MCF 10A (cell line): ENCODE data around the gene ABLIM1. TPM values are rescaled to one million over a fixed set of nuclear protein-coding genes. Genes with fewer than 3 reads are reported as not detected.

ENCODE experiments used
- BruUV-seq: library from RNA; stranded (reverse); fragments of 400-500 nt; replicated peaks from 2 replicates; lab custom pipeline; 2021; lab: Mats Ljungman, UMichigan
- CTCF ChIA-PET: fragments of 300-600 bp; sonication (Branson Sonifier 250); formaldehyde crosslinking; extraction: SDS; loops from one replicate; lab custom pipeline; 2021; ENCODE audit warnings: antibody characterized with exemption, inconsistent platforms; lab: Yijun Ruan, JAX
- POLR2A ChIA-PET: fragments of 300-600, 350-650 bp; sonication (Branson Sonifier 250); formaldehyde crosslinking; extraction: SDS; loops from one replicate; lab custom pipeline; 2020; ENCODE audit warnings: antibody characterized with exemption, inconsistent platforms; lab: Yijun Ruan, JAX
- DNase-seq: peaks from one replicate; pipeline ENCODE4 v3.0.0-alpha.2; 2018; ENCODE audit not compliant: unreplicated experiment
- H3K27ac Mint-ChIP-seq: one replicate; pipeline ENCODE4 v1.8.0; 2022; ENCODE audit warnings: mild to moderate bottlenecking, low read depth, mixed read lengths; ENCODE audit not compliant: unreplicated experiment
- H3K27me3 Mint-ChIP-seq: one replicate; pipeline ENCODE4 v1.8.0; 2022; ENCODE audit warnings: mixed read lengths; ENCODE audit not compliant: insufficient read depth, unreplicated experiment
- H3K36me3 Mint-ChIP-seq: one replicate; pipeline ENCODE4 v1.8.0; 2022; ENCODE audit warnings: mild to moderate bottlenecking, moderate library complexity, mixed read lengths; ENCODE audit not compliant: insufficient read depth, unreplicated experiment
- H3K4me1 Mint-ChIP-seq: one replicate; pipeline ENCODE4 v1.8.0; 2022; ENCODE audit warnings: mixed read lengths; ENCODE audit not compliant: insufficient read depth, unreplicated experiment
- H3K4me3 Mint-ChIP-seq: one replicate; pipeline ENCODE4 v1.8.0; 2022; ENCODE audit warnings: mild to moderate bottlenecking, moderate library complexity, mixed read lengths; ENCODE audit not compliant: unreplicated experiment
- H3K9me3 Mint-ChIP-seq: one replicate; pipeline ENCODE4 v1.8.0; 2022; ENCODE audit warnings: mixed read lengths; ENCODE audit not compliant: unreplicated experiment
- intact Hi-C: fragments of 100-400 bp; cut with micrococcal nuclease; formaldehyde crosslinking; loops from 2 replicates; pipeline ENCODE4 v1.14.1; 2022
- total RNA-seq: library from RNA; stranded (reverse); gene quantifications from 2 replicates; pipeline ENCODE4 v1.2.3, GENCODE V29; 2022
- TF ChIP-seq, protein P1 (sequence below): fragments of 200-600 bp; IDR thresholded peaks from one replicate; pipeline ENCODE4 v1.8.0; 2022; ENCODE audit warnings: antibody characterized with exemption, mild to moderate bottlenecking; ENCODE audit not compliant: unreplicated experiment

Gene ABLIM1
- total RNA-seq, 1 experiment from 2014 or later: 94.5 TPM

DNA sequence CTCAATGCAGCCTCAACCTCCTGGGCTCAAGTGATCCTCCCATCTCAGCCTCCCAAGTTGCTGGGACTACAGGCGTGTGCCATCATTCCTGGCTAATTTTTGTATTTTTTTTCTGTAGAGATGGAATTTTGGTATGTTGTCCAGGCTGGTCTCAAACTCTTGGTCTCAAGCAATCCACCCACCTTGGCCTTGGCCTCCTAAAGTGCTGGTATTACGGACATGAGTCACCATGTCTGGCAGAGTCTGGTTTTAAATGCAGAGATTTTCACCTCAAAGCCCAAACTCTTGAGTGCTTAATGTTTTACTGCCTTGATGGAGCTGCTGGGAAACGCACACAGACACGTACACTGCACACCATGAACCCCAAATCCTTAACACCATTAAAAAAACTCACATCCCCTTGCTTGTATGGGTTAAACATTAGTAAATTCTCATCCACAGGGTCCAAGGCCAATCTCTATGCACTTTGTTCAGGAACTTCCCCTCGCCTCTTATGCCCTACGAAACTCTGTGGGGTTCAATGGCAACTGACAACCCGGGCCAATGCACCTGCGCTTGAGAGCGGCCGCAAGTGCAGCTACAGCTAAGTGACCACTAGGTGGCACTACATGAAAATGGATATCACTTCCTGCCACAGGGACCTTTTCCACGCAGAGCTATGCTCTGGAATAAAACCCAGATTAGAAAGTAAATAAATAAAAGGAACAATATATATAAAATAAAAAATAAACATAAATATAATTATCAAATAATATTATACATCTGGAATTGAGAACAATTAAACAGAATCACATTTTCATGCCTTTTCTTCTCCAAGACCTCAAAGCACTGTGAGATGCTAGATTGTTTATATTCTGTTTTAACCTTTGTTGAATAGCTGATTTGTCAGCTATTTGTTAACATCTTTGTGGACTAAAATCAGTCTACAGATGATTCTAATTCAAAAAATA lies 186.8 kb downstream of the ABLIM1 start:
- Mint-ChIP-seq H3K27me3 (no peaks in the 10 kb centered on the region), H3K4me1 (peaks cover 6% of the 10 kb centered on the region), H3K36me3 (peaks cover 20% of the 10 kb centered on the region), H3K9me3 (no peaks in the 10 kb centered on the region), H3K27ac (no peak overlapping the region), H3K4me3 (no peak overlapping the region)
- TF ChIP-seq, protein P1, sequence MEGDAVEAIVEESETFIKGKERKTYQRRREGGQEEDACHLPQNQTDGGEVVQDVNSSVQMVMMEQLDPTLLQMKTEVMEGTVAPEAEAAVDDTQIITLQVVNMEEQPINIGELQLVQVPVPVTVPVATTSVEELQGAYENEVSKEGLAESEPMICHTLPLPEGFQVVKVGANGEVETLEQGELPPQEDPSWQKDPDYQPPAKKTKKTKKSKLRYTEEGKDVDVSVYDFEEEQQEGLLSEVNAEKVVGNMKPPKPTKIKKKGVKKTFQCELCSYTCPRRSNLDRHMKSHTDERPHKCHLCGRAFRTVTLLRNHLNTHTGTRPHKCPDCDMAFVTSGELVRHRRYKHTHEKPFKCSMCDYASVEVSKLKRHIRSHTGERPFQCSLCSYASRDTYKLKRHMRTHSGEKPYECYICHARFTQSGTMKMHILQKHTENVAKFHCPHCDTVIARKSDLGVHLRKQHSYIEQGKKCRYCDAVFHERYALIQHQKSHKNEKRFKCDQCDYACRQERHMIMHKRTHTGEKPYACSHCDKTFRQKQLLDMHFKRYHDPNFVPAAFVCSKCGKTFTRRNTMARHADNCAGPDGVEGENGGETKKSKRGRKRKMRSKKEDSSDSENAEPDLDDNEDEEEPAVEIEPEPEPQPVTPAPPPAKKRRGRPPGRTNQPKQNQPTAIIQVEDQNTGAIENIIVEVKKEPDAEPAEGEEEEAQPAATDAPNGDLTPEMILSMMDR: peak; percentile 80
- ChIA-PET CTCF (interaction anchor here (0.5 to 7.7 kb wide), 53 partner anchors 8 to 669 kb away, joined by 3 to 114 read pairs (median 4); no protein-coding TSS in a partner anchor), POLR2A (interaction anchor here (0.6 to 2.1 kb wide), 17 partner anchors 11 to 659 kb away, joined by 3 to 11 read pairs (median 4); partner anchors contain the start of gene FHIP2A)
- intact Hi-C loops: loop anchor here (1.0 to 10.0 kb wide), 6 partner anchors 55 to 654 kb away; no protein-coding TSS in a partner anchor
- peak; percentile 75 for DNase-seq
- no TSS peak for BruUV-seq

DNA sequence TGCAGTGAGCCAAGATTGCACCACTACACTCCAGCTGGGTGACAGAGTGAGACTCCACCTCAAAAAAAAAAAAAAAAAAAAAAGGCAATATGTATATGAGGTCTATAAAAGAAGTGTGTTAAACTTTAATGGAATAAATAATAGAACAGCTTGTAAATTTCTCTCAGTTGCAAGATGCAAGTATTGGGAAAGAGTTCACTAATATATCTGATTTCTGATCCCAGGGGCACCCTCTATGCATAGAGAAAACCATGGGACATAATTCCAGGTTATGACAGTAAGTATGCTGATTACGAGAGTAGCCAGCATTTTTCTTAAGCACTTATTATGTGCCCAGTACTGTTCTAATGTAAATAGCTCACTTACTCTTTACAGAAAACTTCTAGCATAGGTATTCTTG lies 187.7 kb downstream of the ABLIM1 start:
- intact Hi-C loops: loop anchor here (2.0 to 10.0 kb wide), 2 partner anchors 316 to 654 kb away; no protein-coding TSS in a partner anchor
- H3K4me3 Mint-ChIP-seq: no peak overlapping the region
- ChIA-PET CTCF (interaction anchor here (0.7 to 7.7 kb wide), 17 partner anchors 8 to 490 kb away, joined by 3 to 114 read pairs (median 7); no protein-coding TSS in a partner anchor), POLR2A (interaction anchor here (0.8 to 2.1 kb wide), 3 partner anchors 48 to 60 kb away, joined by 3 to 11 read pairs (median 6); no protein-coding TSS in a partner anchor)
- peaks cover 29% of the 10 kb centered on the region for H3K36me3 Mint-ChIP-seq
- TF ChIP-seq, protein P1: no peak
- no peaks in the 10 kb centered on the region for H3K27me3 Mint-ChIP-seq
- DNase-seq: no peak
- H3K9me3 Mint-ChIP-seq: no peaks in the 10 kb centered on the region
- H3K4me1 Mint-ChIP-seq: peaks cover 6% of the 10 kb centered on the region
- BruUV-seq: no TSS peak
- H3K27ac Mint-ChIP-seq: no peak overlapping the region

DNA sequence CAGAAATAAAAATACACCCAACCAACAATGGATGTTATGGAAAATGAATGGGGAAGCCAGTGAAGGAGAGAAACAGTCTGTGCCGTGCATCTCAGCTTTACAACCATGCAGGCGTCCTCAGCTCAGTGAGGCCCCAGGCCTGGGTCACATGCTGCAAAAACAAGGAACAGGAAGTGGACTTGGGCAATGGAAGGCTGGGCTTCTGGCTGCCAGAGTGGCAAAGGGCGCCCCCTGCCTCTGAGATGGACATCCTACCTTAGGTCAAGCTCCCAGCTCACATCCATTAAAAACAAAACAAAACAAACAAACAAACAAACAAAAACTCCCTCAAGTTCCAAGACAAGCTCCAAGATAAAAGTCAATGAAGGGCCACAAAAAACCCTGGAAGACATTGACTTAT lies 199.1 kb downstream of the ABLIM1 start:
- Mint-ChIP-seq H3K9me3 (no peaks in the 10 kb centered on the region), H3K27me3 (no peaks in the 10 kb centered on the region), H3K36me3 (peaks cover 57% of the 10 kb centered on the region), H3K27ac (no peak overlapping the region), H3K4me1 (no peaks in the 10 kb centered on the region), H3K4me3 (no peak overlapping the region)
- intact Hi-C loops: loop anchor here (1.0 kb wide), 1 partner anchor 155 kb away; no protein-coding TSS in a partner anchor
- BruUV-seq: no TSS peak
- ChIA-PET CTCF (interaction anchor here (0.5 to 3.5 kb wide), 9 partner anchors 75 to 723 kb away, joined by 3 to 23 read pairs (median 3); no protein-coding TSS in a partner anchor), POLR2A (interaction anchor here (0.6 to 1.5 kb wide), 5 partner anchors 39 to 328 kb away, joined by 3 to 5 read pairs (median 3); no protein-coding TSS in a partner anchor)
- TF ChIP-seq, protein P1: peak; percentile 41
- DNase-seq: peak; percentile 46
